GM21423 (cell line): ENCODE data around the gene TPGS2.
"Not testable (repeated sequence)": the region's sequence is repeated elsewhere in the genome, so short reads cannot be mapped to it uniquely, and the experiment has no call there.

ENCODE experiments used
- ATAC-seq: cut with Tn5 transposase; IDR thresholded peaks from one replicate; pipeline ENCODE4 v1.9.1; 2021; ENCODE audit warnings: mild to moderate bottlenecking, moderate library complexity; ENCODE audit not compliant: unreplicated experiment

The TPGS2 gene, protein sequence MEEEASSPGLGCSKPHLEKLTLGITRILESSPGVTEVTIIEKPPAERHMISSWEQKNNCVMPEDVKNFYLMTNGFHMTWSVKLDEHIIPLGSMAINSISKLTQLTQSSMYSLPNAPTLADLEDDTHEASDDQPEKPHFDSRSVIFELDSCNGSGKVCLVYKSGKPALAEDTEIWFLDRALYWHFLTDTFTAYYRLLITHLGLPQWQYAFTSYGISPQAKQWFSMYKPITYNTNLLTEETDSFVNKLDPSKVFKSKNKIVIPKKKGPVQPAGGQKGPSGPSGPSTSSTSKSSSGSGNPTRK

DNA sequence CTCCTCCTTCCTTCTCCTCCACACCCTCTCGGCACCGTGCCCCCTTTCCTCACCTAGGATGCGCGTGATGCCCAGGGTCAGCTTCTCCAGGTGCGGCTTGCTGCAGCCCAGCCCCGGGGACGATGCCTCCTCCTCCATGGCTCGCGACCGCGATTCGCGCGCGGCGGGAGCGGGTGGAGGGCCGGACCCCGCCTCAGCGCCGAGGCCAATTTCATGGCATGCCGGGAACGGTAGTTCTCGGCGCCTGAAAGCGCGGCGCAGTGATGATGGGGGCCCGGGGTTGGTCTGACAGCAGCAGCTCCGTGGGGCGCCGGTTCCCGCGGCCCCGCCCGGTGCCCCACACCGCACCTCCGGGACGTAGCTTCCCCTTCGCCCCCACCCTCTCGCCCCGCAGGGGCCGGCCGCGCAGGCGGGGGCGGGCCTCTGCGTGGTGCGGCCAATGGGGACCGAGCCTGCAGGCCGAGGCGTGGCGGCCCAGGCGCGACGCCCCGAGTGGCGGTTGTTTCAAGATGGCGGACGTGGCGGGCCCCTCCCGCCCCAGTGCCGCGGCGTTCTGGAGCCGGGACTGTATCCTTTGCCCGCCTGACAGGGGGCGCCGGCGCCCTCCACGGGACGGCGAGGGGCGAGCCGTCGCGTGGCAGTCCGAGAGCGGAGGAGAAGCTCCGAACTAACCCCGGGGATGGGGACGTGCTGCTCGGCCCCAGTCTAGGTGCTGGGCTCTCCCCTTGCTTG lies at the start of gene TPGS2, which contains the start of gene KIAA1328:
TPGS2 (minus strand) TSS at position 373 of the 732 bp plus-strand sequence; CDS start at position 138, 235 bp downstream.
KIAA1328 (plus strand) TSS at position 498 of the 732 bp plus-strand sequence; CDS start at position 510, 12 bp downstream.
- ATAC-seq, result peak; percentile 92

DNA sequence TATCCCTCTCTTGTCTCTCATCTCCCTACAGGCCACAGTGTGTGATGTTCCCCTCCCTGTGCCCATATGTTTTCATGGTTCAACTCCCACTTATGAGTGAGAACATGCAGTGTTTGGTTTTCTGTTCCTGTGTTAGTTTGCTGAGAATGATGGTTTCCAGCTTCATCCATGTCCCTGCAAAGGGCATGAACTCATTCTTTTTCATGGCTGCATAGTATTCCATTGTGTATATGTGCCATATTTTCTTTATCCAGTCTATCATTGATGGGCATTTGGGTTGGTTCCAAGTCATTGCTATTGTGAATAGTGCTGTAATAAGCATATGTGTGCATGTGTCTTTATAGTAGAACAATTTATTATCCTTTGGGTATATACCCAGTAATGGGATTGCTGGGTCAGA lies 45.0 kb upstream of the TPGS2 start:
- not testable (repeated sequence) for ATAC-seq

DNA sequence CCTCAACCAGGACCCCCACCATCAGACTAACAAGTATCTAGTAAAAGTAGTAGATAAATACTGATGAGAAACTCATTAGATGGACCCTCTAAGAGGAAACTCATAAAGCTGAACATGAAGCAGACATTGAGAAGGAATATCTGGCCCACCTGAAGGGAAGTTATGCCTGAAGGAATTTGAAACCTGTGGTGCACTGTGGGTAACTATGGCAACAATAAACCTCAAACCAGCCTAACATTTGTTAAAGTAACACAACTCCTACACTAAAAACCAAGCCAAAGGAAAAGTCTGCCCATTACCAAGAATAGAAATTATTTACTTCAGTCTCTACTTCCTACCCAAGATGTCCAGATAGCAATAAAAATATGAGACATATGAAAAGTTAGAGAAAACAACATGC lies 43.5 kb upstream of the TPGS2 start:
- ATAC-seq, result no peak

DNA sequence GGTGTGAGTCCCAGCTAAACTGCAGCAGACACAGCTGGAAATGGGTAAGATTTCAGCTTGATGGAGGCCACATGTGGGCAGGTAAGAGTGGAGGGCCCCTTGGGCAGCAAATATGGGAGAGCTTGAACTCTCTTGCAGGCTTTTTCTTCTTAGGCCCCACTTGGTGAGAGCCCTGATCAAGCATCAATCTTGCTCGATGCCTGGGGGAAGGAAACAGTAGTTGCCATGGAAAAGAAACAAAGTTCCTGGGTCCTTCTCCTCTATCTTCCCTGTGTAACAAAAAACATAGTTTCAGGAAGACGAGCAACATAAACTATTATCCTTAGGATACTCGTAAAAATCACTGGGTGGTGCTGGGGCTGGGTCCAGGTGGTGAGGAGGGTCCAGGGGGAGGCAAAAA lies 43.0 kb upstream of the TPGS2 start:
- no peak for ATAC-seq

DNA sequence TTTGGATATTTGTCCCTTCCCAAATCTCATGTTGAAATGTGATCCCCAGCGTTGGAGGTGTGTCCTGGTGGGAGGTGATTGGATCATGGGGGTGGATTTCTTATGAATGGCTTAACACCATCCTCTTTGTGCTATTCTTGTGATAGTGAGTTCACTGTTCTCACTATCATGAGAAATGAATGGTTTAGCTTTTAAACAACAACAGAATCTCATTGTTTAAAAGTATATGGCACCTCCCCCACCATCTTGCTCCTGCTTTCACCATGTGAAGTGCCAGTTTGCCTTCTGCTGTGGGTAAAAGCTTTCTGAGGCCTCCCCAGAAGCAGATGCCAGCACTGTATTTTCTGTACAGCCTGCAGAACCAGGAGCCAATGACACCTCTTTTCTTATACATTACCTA lies 38.3 kb upstream of the TPGS2 start:
- ATAC-seq, result no peak

DNA sequence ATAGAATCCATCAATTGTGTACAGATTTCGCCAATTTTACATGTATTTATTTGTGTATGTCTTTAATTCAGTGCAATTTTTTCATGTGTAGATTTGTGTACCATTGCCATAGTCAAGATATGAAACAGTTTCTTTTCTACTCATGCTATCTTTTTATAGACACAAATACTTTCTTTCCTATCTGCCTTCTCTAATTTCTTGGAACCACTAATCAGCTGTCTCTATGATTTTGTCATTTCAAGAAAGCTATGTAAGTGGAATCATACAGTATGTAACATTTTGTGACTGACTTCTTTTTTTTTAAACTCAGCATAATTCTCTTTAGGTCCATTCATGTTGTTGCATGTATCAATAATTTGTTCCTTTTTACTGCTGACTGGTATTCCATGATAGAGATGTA lies 33.4 kb upstream of the TPGS2 start:
- ATAC-seq, result no peak

DNA sequence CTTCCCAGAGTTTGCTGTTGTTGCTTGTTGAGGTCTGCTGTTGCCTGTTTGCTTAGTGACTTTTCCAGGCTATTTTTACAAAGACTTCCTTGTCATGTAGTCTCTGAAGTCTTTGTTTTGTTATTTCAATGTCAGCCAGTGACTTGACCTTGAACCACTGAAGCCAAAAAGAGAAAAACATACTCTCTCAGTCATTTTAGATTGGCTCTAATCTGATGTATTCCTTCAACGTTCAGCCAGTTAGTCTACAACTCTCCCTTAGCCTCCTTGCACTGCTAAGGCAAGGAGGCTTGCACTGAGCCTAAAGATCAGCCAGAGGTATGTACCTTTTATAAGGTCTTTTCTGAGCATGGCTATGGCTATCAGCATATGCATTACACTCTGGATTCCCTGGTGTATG lies 28.0 kb upstream of the TPGS2 start:
- ATAC-seq, result no peak

DNA sequence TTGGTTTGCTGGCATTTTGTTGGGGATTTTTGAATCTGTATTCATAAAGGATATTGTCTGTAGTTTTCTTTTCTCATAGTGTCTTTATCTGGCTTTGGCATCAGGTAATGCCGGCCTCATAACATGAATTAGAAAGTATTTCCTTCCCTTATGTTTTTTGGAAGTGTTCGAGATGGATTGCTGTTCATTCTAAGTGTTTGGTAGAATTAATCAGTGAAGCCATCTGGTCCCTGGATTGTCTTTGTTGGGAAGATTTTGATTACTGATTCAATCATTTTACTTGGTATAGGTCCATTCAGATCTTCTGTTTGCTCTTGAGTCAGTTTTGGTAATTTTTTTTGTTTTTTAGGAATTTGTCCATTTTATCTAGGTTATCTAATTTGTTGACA lies 22.4 kb upstream of the TPGS2 start:
- no peak for ATAC-seq

DNA sequence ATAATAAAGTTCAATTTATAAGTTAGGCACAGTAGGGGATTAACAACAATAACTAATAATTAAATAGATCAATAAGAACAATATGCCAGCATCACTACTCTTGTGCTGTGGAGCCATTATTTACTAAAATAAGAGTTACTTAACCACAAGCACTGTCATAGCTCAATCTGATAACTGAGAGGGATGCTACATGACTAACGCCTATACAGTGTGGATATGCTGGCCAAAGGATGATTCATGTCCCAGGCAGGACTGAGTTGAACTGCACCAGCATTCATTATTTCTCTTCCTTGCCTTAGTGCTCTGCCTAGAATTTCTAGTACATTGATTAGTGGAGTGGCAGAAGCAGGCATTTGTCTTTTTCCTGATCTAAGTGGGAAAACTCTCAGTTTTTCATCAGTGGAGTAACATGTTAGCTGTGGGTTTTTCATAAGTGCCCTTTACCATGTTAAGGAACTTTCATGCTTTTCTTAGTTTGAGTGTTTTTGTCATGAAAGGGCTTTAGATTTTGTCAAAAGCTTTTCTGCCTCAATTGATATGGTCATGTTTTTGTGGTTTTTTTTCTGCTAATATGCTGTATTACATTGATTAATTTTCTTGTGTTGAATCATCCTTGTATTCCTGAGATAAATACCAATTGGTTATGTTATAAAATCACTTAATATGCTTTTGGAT lies 21.9 kb upstream of the TPGS2 start:
- no peak for ATAC-seq

DNA sequence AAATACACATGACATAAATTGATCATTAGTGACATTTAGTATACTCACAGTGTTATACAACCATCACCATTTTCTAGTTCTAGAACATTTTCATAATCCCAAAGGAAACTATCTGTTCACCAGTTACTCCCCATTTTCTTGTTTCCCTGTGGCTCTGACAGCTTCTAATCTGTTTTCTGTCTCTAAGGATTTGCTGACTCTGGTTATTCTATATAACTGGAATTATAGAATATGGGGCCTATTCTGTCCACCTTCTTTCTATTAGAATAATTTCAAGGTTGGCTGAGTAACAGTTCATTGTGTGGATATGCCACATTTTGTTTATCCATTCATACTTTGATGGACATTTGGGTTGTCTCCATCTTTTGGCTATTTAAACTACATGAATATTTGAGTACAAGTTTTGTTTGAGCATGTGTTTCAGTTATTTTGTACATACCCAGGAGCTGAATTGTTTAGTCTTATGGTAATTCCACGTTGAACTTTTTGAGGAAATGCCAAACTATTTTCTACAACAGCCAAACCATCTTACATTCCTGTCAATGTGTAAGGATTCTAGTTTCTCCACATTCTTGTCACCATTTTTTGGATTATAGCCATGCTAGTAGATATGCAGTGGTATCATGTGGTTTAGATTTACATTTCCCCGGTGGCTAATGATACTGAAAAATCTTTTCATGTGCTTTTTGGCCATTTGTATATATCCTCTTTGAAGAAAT lies 20.6 kb upstream of the TPGS2 start:
- no peak for ATAC-seq

DNA sequence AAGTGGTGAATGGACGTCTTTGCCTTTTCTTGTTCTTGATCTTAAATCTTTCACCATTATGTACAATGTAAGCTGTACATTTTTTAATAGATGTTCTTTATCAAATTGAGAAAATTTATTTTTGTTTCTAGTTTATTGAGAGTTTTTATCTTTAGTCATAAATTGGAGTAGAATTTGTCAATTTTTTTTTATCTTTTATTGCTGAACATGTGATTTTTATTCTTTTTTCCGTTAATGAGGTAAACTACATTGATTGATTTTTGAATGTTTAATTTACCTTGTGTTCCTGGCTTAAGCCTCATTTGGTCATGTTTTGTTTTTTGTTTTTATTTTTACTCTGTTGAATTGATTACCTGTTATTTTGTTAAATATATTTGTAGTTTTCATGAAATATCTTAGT lies 19.8 kb upstream of the TPGS2 start:
- ATAC-seq, result no peak

DNA sequence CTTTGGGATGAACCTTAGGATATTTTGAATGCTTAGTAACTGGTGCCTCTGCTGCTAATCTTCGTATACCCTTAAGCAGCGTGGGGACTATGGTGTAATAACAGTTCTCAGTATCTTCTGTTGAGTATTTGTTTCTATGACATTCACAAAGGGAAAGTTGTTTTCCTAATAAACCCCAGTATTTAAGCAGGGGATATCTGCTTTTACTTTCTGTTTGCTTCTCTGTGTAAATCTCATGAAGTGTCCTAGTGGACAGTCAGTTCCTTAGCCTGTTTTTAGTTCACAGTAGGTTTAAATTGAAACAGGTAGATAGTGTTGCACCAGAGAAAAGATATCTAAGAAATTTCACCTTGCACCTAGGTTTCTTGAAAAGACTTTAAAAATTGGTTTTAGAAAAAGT lies 15.0 kb upstream of the TPGS2 start:
- no peak for ATAC-seq

DNA sequence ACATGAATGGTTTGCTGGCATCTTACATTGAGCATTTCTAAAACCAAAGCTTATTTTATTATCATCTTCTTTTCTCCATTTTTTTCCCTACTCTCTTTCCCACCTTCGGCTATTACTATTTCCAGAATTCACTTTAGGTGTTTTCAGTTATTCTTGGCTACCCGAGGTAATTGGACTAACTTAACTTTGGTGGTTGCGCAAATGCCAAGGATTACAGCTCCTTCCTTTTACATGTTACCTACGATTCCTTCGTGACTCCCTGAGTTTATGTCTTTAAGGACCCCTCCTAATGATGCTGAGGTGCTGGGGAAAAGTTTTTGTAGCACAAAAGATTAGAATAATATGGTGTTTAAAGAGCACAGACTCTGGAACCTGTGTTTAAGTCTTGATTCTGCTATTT lies 14.4 kb upstream of the TPGS2 start:
- no peak for ATAC-seq

DNA sequence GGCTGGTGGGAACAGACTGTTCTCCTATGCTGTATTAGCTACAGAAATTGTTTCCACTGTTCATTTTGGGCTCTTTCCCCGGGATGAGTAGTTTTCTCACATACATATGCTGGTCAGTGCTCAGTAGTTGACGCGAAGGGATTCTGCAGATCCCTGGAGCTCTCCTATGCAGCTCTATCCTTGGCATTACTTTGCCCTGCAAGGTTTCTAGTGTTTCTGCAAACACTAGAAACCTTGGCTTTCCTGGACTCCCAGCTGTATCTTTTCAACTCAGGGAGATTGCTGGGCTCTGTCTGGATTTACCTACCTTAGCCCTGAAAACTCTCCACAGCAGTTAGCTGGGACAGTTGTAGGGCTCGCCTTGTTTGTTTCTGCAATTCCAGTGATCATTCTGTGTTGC lies 11.0 kb upstream of the TPGS2 start:
- ATAC-seq, result no peak

DNA sequence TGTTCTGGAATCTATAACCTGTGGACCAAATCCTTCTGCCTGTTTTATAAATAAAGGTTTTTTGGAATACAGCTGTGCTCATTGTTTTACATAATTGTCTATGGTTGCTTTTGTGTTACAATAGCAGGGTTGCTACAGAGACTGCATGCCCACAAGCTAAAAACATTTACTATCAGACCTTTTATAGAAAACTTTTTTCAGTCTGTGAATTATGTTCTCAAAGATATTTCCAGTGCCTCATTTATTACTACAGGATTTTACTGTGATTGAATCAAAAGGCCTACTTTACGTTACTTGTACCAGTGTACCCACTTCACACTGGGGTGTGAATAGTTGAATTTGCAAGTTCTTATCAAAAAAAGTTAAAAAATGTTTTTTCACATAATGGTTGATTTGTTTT lies 7.1 kb upstream of the TPGS2 start:
- ATAC-seq, result no peak

DNA sequence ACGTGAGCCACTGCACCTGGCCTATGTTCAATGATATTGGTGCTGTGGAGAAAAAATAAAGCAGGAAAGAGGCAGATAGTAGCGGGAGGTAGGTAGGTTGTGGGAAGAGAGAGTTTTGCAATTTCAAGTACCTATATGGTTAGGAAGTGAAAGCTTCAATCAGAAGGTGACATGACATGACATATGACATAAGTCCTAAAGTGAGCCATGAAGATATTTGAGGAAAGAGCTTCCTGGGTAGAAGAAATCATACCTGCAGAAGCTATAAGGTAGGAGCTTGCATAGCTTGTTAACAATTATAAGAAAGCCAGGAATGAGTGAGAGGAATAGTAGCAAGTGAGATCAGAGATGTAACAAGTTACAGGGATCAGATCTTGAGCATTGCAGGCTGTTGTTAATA lies 4.3 kb upstream of the TPGS2 start:
- no peak for ATAC-seq

DNA sequence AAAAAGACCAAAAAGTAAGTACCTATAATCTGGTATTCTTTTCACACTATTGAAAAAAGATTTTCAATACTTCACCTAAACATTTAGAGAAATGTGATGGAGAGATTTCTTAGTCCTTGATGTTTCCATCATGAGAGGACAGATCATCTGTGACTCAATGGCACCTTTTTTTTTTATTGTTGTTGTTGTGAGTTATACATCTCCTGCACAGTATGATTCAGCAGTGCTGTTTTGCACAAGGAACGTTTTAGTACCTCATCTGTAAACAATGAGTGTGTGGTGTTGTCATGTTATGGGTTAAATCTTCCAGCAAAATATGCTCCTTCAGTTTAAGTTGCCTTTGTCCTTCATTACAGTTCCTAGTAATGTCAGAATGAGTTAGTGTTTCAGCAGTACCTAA lies 2.3 kb upstream of the TPGS2 start:
- no peak for ATAC-seq

DNA sequence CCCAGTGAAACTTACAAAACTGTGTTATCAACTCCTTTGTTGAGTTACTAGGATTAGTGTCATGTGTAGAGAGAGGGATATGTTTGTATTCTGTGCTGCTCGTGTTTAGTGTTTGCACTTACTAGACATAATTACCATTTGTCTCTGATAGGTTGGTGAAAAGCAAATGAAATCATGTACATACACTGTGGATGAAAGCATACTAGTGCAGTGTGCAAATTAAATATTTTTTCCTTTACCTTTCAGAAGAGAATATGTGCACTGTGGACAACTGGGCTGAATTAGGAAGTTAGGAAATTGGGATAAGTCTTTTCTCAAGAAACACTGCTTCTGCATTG lies 1.3 kb upstream of the TPGS2 start:
- ATAC-seq, result no peak

DNA sequence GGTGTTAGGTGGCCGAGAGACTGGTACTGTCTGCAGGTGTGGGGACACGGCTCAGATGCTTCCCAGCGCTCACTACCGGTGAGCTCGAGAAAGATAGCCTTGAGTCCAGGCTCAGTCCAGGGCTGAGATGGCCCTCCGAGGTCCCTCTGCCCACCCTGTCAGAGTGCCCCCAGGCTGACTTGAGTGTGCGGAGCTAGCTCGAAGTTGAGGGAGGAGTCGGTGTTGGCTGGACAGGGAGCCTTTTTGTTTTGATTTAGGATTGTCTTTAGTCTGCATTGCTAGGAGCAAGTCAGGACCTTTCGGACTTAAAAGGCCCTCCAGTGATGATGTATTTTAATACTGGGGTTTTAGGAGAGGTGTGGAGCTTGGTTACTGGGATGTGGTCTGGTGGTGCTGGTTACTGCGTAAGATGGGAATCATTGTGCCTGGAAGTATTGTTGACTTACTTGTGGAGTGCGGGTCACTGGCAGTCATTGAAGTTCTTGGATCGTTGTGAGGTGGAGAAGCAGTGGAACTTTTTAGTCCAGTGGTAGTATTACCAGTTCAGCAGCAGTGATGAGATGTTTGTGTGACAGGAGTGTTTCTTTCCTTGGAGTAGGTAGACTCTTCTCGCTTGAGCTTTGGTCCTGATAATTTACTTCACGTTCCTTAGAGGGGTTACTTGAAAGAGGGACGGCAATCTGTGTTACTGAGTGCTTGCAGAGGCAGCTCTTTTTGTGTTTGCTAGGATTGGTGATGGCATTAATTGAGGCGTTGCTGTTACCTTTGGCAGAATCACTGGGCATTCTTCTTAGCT lies 758 bp upstream of the TPGS2 start:
- ATAC-seq, result no peak

DNA sequence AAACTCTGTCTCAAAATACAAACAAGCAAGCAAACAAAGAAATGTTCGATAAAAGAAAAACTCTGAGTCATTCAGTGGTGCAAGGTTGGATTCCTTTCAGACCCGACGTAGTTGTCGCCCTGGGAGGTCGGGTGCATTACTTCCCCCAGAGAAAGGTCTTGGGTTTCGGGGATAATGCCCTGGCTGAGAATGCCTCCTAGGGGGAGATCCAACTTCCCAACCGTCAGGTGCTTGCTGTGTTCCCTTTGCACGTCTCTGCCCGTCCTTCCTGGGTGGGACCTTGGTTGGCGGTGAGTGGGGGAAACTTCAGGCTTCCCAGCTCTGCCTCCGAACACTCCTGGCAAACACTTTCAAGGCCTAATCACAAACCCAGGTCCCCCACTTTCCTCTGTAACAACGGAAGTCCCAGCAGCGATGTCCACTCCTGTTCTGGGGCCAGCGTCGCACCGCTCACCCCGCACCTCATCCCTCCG lies 609 bp downstream of the TPGS2 start:
- ATAC-seq, result no peak

DNA sequence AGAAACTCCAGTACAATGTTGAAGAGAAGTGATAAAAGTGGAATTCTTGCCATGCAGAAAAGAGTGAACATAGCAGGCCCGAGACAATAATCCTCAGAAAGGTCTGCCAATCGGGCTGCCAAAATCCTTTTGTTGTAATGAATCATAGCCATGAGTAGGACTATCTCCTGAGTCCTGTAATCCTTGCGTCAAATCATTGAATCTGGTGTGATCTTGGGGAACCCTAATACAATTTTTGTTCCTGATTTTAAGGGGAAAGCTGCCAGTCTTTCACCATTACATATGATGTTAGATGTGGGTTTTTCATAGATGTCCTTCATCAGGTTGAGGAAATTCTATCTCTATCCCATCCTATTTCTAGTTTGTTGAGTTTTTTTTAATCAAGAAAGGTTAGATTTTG lies 2.2 kb downstream of the TPGS2 start:
- no peak for ATAC-seq
